Parathyroid adenoma (tissue), 2 donors: ENCODE measurements around the gene TRIM41.
A peak's percentile ranks its signal among the peaks of the same experiment; 100 is the strongest.

Source experiments
- H2AFZ ChIP-seq: fragments of 300-600 bp; sonication (generic); one replicate; pipeline ENCODE4 v1.7.0; 2017; ENCODE audit warnings: antibody characterized with exemption, mild to moderate bottlenecking
- H3K27ac ChIP-seq: fragments of 300-600 bp; sonication (generic); one replicate; pipeline ENCODE4 v1.7.0; 2017
- H3K27me3 ChIP-seq: fragments of 300-600 bp; sonication (generic); one replicate; pipeline ENCODE4 v1.7.0; 2017; ENCODE audit warnings: low read length; ENCODE audit not compliant: control insufficient read depth, insufficient read depth
- H3K36me3 ChIP-seq: fragments of 300-600 bp; sonication (generic); one replicate; pipeline ENCODE4 v1.7.0; 2017; ENCODE audit warnings: low read length; ENCODE audit not compliant: control insufficient read depth, insufficient read depth
- H3K4me1 ChIP-seq: fragments of 300-600 bp; sonication (generic); one replicate; pipeline ENCODE4 v1.7.0; 2017; ENCODE audit warnings: control low read depth
- H3K4me2 ChIP-seq: fragments of 300-600 bp; sonication (generic); one replicate; pipeline ENCODE4 v1.7.0; 2017; ENCODE audit warnings: low read length
- H3K4me3 ChIP-seq: fragments of 300-600 bp; sonication (generic); one replicate; pipeline ENCODE4 v1.7.0; 2017; ENCODE audit warnings: low read depth, low read length
- H3K79me2 ChIP-seq: fragments of 300-600 bp; sonication (generic); one replicate; pipeline ENCODE4 v1.7.0; 2017; ENCODE audit warnings: control low read depth
- H3K9ac ChIP-seq: fragments of 300-600 bp; sonication (generic); one replicate; pipeline ENCODE4 v1.7.0; 2017; ENCODE audit warnings: mild to moderate bottlenecking
- H3K9me3 ChIP-seq: fragments of 300-600 bp; sonication (generic); one replicate; pipeline ENCODE4 v1.7.0; 2017; ENCODE audit warnings: low read length; ENCODE audit not compliant: control insufficient read depth
- CTCF ChIP-seq: fragments of 300-600 bp; sonication (generic); IDR thresholded peaks from one replicate; pipeline ENCODE4 v1.7.0; 2017; ENCODE audit warnings: antibody characterized with exemption, mild to moderate bottlenecking
- donor health status: primary hyperparathyroidism.

TRIM41 gene

GRCh38 chr5:181193656-181194055, 29.4 kb upstream of the TRIM41 start:
- no peaks in the 10 kb centered on the region for H3K27me3 ChIP-seq
- no peak overlapping the region for H3K9ac ChIP-seq
- TF ChIP-seq CTCF, result no peak
- no peak overlapping the region for H3K4me3 ChIP-seq
- H3K4me1 ChIP-seq, result peaks cover 15% of the 10 kb centered on the region
- H3K79me2 ChIP-seq, result no peaks in the 10 kb centered on the region
- H3K36me3 ChIP-seq, result no peaks in the 10 kb centered on the region
- no peak overlapping the region for H3K27ac ChIP-seq
- no peak overlapping the region for H3K4me2 ChIP-seq
- no peak overlapping the region for H2AFZ ChIP-seq
- H3K9me3 ChIP-seq, result no peaks in the 10 kb centered on the region

GRCh38 chr5:181194489-181195248, 28.4 kb upstream of the TRIM41 start:
- H3K4me3 ChIP-seq, result no peak overlapping the region
- TF ChIP-seq CTCF, result no peak
- H3K9ac ChIP-seq, result no peak overlapping the region

GRCh38 chr5:181195249-181195761, 27.8 kb upstream of the TRIM41 start:
- H3K36me3 ChIP-seq, result no peaks in the 10 kb centered on the region
- H2AFZ ChIP-seq, result no peak overlapping the region
- no peak for TF ChIP-seq CTCF
- no peak overlapping the region for H3K9ac ChIP-seq
- H3K27me3 ChIP-seq, result no peaks in the 10 kb centered on the region
- H3K4me2 ChIP-seq, result no peak overlapping the region
- no peak overlapping the region for H3K4me3 ChIP-seq
- no peaks in the 10 kb centered on the region for H3K79me2 ChIP-seq
- H3K27ac ChIP-seq, result no peak overlapping the region
- H3K9me3 ChIP-seq, result no peaks in the 10 kb centered on the region
- peaks cover 26% of the 10 kb centered on the region for H3K4me1 ChIP-seq

More at GRCh38 chr5:181194489-181195248, 28.4 kb upstream of the TRIM41 start:
- no peaks in the 10 kb centered on the region for H3K9me3 ChIP-seq
- H2AFZ ChIP-seq, result no peak overlapping the region
- H3K4me1 ChIP-seq, result peaks cover 24% of the 10 kb centered on the region
- H3K79me2 ChIP-seq, result no peaks in the 10 kb centered on the region
- no peak overlapping the region for H3K27ac ChIP-seq
- no peak overlapping the region for H3K4me2 ChIP-seq
- H3K27me3 ChIP-seq, result no peaks in the 10 kb centered on the region
- no peaks in the 10 kb centered on the region for H3K36me3 ChIP-seq

- Histone ChIP-seq H3K79me2 (no peaks in the 10 kb centered on the region), H3K9ac (no peak overlapping the region), H2AFZ (no peak overlapping the region), H3K4me1 (peaks cover 26% of the 10 kb centered on the region), H3K27me3 (no peaks in the 10 kb centered on the region), H3K36me3 (no peaks in the 10 kb centered on the region), H3K27ac (peak overlapping the region; percentile 13), H3K4me2 (no peak overlapping the region), H3K9me3 (no peaks in the 10 kb centered on the region), H3K4me3 (no peak overlapping the region)
- no peak for TF ChIP-seq CTCF
These were observed 25.6 kb upstream of the TRIM41 start for GRCh38 chr5:181197326-181197951.
